Progenitor cell of endocrine pancreas (in vitro differentiated cells): Measurements from ENCODE around the gene GLRA3. TPM values are rescaled to one million over a fixed set of nuclear protein-coding genes. Genes with fewer than 3 reads are reported as not detected.
A peak's percentile ranks its signal among the peaks of the same experiment; 100 is the strongest.
"Not testable (repeated sequence)": the region's sequence is repeated elsewhere in the genome, so short reads cannot be mapped to it uniquely, and the experiment has no call there.

Source experiments
- DNase-seq: peaks from one replicate; pipeline ENCODE4 v3.0.0; 2021; ENCODE audit warnings: low spot score; ENCODE audit not compliant: unreplicated experiment
- H3K27ac Mint-ChIP-seq: 2 replicates; pipeline ENCODE4 v1.8.0; 2021; ENCODE audit warnings: mild to moderate bottlenecking, moderate library complexity, mixed read lengths
- H3K27me3 Mint-ChIP-seq: 2 replicates; pipeline ENCODE4 v1.8.0; 2021; ENCODE audit warnings: mixed read lengths
- H3K36me3 Mint-ChIP-seq: 2 replicates; pipeline ENCODE4 v1.8.0; 2022; ENCODE audit warnings: mixed read lengths; ENCODE audit not compliant: insufficient read depth
- H3K4me1 Mint-ChIP-seq: 2 replicates; pipeline ENCODE4 v1.8.0; 2021; ENCODE audit warnings: low read depth, mixed read lengths
- H3K4me3 Mint-ChIP-seq: 2 replicates; pipeline ENCODE4 v1.8.0; 2021; ENCODE audit warnings: low read depth, mild to moderate bottlenecking, moderate library complexity, mixed read lengths
- H3K9me3 Mint-ChIP-seq: 2 replicates; pipeline ENCODE4 v1.8.0; 2021; ENCODE audit warnings: low read depth, mixed read lengths
- CTCF ChIP-seq: fragments of 200-600 bp; sonication (generic); IDR thresholded peaks from one replicate; pipeline ENCODE4 v1.5.0; 2021; ENCODE audit warnings: antibody characterized with exemption, mild to moderate bottlenecking; ENCODE audit not compliant: unreplicated experiment
- total RNA-seq: library from RNA; stranded (reverse); gene quantifications from 2 replicates; pipeline ENCODE4 v1.2.1, GENCODE V29; 2021

Gene GLRA3
- total RNA-seq, 1 donor from 2014 or later: 0.10 TPM

GRCh38 chr4:174640146-174640545 lies 188.9 kb downstream of the GLRA3 start:
- Mint-ChIP-seq H3K9me3 (no peaks in the 10 kb centered on the region), H3K27ac (no peak overlapping the region), H3K36me3 (no peaks in the 10 kb centered on the region), H3K4me1 (no peaks in the 10 kb centered on the region), H3K4me3 (no peak overlapping the region), H3K27me3 (no peaks in the 10 kb centered on the region)
- no peak for TF ChIP-seq CTCF
- DNase-seq: no peak

GRCh38 chr4:174635732-174636131 lies 193.3 kb downstream of the GLRA3 start:
- no peak overlapping the region for H3K27ac Mint-ChIP-seq
- no peaks in the 10 kb centered on the region for H3K36me3 Mint-ChIP-seq
- no peak for DNase-seq
- H3K4me1 Mint-ChIP-seq: no peaks in the 10 kb centered on the region
- H3K9me3 Mint-ChIP-seq: no peaks in the 10 kb centered on the region
- no peak overlapping the region for H3K4me3 Mint-ChIP-seq
- H3K27me3 Mint-ChIP-seq: no peaks in the 10 kb centered on the region
- no peak for TF ChIP-seq CTCF

- H3K36me3 Mint-ChIP-seq: no peaks in the 10 kb centered on the region
- no peak overlapping the region for H3K27ac Mint-ChIP-seq
- no peaks in the 10 kb centered on the region for H3K27me3 Mint-ChIP-seq
- H3K9me3 Mint-ChIP-seq: no peaks in the 10 kb centered on the region
- no peak for DNase-seq
- H3K4me3 Mint-ChIP-seq: no peak overlapping the region
- TF ChIP-seq CTCF: no peak
- no peaks in the 10 kb centered on the region for H3K4me1 Mint-ChIP-seq
Measured at GRCh38 chr4:174633399-174633798, 195.6 kb downstream of the GLRA3 start.

GRCh38 chr4:174631901-174632758 lies 196.9 kb downstream of the GLRA3 start:
- Mint-ChIP-seq H3K4me1 (no peaks in the 10 kb centered on the region), H3K27me3 (no peaks in the 10 kb centered on the region), H3K9me3 (no peaks in the 10 kb centered on the region), H3K4me3 (no peak overlapping the region), H3K36me3 (no peaks in the 10 kb centered on the region), H3K27ac (no peak overlapping the region)
- peak; percentile 82 for TF ChIP-seq CTCF
- DNase-seq: no peak

- H3K27ac Mint-ChIP-seq, H3K36me3 Mint-ChIP-seq, H3K9me3 Mint-ChIP-seq, H3K27me3 Mint-ChIP-seq, H3K4me3 Mint-ChIP-seq, DNase-seq, H3K4me1 Mint-ChIP-seq: not testable (repeated sequence)
Measured at GRCh38 chr4:174629907-174630450, 199.1 kb downstream of the GLRA3 start.

DNA sequence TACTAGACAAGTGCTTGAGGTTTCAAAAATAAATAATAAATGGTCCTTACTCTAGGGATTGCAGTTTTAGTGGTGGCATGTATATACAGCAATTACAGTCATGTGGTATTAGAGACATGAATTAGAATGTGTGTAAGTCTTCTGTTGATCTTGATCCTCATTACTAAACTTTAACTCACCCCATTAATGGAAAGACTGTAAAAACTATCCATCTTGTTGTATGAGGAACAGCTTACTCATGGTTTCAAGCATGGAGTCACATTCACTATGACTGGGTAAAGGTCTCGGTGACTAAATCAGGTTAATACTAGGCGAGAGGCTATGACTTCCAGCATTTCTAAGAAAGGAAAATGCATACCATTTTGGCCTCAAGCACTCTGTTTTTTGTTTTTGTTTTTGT lies 199.8 kb downstream of the GLRA3 start:
- Mint-ChIP-seq H3K4me3 (no peak overlapping the region), H3K36me3 (no peaks in the 10 kb centered on the region), H3K27ac (no peak overlapping the region), H3K9me3 (no peaks in the 10 kb centered on the region), H3K4me1 (peaks cover 7% of the 10 kb centered on the region), H3K27me3 (no peaks in the 10 kb centered on the region)
- TF ChIP-seq CTCF: no peak
- no peak for DNase-seq
